RPMI8226 (cell line): ENCODE data around the gene SNX13.
"Not testable (repeated sequence)": the region's sequence is repeated elsewhere in the genome, so short reads cannot be mapped to it uniquely, and the experiment has no call there.

Experiments used
- DNase-seq: peaks from one replicate; pipeline ENCODE4 v3.0.0-alpha.2; 2015

SNX13 gene

GRCh38 chr7:17910377-17910776 lies 29.9 kb downstream of the SNX13 start:
- DNase-seq = no peak

GRCh38 chr7:17909310-17909709 lies 31.0 kb downstream of the SNX13 start:
- not testable (repeated sequence) for DNase-seq

DNA sequence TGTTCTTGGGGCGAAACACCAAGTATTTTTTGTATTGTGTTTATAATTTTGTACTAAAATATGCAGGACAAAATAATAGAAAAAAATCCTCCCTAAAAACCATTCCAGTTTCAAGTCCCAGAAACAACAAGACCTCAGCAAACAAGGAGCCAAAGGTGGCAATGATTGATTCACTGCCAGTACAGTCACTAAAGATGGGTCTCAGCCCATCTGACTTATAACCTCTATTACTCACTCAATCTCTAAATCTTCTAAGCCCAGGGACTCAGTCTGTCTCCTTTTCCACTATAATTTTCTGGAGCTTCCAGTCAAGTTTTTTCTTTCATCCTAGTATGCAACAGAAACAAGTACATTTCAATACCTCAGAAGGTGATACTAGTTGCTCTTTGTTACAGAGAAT lies 33.3 kb downstream of the SNX13 start:
- DNase-seq = no peak

- no peak for DNase-seq
Measured at GRCh38 chr7:17903337-17903736, 37.0 kb downstream of the SNX13 start.

GRCh38 chr7:17902599-17902998 lies 37.7 kb downstream of the SNX13 start:
- DNase-seq = no peak

GRCh38 chr7:17900464-17900863 lies 39.8 kb downstream of the SNX13 start:
- DNase-seq = no peak

DNA sequence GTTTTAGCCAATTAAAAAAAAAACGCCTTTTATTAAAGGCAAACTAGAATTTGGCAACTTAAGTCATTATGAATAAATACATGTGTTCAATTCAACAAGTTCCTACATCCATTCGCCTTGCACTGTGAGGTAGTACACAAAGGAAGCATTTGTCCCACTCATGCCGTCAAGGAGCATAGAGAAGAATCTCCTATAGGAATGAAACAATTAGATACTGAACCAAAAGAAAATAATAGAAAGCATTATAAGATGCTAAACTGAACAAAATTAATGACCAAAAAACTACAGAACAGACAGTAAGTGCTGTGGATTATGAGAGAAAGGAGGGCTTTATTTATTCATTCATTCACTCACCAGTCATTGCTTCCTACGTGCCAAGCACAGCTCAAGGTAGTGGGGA lies 42.2 kb downstream of the SNX13 start:
- DNase-seq = no peak

DNA sequence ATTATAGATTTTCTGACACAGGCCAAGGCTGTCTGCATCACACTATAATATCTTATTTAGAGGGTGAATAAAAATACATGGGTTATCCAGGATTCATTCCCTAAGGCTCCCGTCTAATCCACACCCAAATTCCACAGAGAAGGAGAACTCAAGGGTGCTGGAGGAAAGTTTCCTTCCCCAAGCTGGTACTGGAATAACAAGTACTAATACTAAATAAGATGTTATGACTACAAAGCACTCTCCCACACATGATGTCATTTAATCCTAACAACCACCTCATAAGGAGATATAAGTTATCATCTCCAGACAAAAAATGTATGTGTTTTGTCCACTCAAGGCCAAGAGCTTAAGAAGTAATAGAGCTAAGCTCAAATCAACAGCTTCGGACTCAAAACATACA lies 53.0 kb downstream of the SNX13 start:
- DNase-seq = no peak

DNA sequence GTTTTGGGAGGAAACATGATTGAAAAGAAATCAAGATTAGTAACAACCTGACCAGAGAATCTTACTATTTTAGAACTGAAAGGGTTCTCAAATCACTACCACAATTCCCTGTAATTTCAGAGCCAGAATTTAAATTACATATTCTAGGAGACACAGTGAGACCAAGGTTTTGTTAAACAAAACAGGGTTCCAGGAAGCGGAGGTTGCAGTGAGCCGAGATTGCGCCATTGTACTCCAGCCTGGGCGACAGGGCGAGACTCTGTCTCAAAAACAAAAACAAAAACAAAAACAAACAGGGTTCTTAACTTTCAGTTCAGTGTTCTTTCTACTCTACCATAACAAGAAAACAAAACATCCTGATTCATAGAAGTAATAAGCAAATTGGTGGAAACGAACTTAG lies 57.6 kb downstream of the SNX13 start:
- no peak for DNase-seq

DNA sequence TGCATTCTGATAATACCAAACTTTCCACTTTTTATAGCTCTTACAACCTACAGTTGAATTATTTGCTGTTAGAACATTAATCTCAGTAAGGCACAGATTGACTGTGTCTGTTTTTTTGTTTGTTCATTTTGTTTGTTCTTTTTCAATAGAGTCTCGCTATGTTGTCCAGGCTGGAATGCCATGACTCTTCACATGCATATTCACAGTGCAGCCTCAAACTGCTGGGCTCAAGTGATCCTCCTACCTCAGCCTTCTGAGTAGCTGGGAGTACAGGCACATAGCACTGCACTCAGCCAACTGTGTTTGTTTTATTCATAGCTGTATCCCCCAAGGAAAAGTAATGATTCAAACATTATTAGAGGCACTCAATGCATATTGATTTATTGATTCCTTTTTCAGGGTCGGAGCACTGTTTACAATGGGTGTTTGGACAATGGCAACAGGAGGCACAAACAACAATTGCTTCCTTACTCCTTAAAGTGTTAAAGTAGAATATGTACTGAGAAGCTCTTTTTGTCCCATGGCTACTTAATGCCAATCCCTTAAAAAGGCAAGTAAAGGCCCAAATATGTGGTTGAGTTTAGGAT lies 61.1 kb downstream of the SNX13 start:
- DNase-seq = no peak

GRCh38 chr7:17878627-17879026 lies 61.7 kb downstream of the SNX13 start:
- DNase-seq = no peak

DNA sequence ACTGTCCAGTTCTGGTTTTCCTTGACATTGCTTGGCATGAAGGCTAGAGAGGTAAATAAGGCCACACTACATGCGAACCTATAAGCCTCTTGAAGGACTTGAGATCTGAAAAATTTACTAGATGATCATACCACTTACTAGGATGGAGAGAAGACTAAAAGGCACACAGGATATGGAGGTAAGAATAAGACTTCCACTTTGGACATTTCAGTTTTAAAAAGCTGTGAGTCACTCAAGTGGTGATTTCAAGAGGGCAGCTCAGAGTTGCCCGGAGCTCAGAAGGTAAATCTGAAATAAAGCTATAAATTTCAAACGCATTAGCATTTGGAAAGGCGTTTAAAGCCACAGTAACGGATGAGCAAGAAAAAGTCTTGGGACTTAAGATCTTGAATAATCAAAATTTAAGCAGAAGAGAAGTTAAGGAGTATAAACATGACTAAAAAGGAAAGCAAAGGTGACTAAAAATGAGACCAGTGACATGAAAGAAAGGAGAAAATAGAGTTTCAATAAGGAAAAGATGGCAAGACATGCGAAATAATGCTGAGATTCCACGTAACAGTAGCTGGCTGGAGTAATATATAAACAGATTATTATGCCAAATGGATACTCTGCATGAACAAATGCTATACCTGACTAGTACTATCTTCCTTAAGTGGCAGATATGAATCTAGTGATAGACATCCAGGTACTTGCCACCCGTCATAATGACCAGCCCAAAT lies 68.3 kb downstream of the SNX13 start:
- DNase-seq = no peak

GRCh38 chr7:17870406-17870805 lies 69.9 kb downstream of the SNX13 start:
- no peak for DNase-seq

- DNase-seq = no peak
Measured at GRCh38 chr7:17863809-17864143, 76.5 kb downstream of the SNX13 start.

- no peak for DNase-seq
Measured at GRCh38 chr7:17863095-17863808, 77.0 kb downstream of the SNX13 start.

DNA sequence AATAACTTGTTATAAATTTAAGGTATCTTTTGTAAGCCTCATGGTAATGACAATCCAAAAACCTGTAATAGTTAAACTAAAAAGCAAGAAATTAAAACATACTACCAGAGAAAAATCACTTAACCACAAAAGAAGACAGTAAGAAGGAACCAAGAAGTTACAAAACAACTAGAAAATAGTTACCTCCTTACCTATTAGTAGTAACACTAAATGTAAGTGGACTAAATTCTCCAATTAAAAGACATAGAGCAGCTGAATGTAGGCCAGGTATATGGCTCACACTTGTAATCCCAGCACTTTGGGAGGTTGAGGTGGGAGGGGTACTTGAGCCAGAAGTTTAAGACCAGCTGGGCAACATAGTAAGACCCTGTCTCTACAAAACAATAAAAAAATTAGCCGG lies 84.0 kb downstream of the SNX13 start:
- no peak for DNase-seq

DNA sequence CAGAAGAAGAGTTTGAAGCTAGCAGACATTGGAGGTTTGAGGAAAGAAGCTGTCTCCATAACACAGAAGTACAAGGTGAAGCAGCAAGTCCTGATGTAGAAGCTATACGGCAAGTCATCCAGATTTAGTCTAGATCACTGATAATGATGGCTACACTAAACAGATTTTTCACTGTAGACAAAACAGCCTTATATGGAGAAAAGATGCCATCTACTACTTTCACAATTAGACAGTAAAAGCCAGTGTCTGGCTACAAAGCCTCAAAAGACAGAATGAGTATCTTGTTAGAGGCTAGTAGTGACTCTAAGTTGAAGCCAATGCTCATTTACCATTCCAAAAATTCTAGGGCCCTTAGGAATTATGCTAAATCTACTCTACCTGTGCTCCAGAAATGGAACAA lies 85.1 kb downstream of the SNX13 start:
- no peak for DNase-seq

DNA sequence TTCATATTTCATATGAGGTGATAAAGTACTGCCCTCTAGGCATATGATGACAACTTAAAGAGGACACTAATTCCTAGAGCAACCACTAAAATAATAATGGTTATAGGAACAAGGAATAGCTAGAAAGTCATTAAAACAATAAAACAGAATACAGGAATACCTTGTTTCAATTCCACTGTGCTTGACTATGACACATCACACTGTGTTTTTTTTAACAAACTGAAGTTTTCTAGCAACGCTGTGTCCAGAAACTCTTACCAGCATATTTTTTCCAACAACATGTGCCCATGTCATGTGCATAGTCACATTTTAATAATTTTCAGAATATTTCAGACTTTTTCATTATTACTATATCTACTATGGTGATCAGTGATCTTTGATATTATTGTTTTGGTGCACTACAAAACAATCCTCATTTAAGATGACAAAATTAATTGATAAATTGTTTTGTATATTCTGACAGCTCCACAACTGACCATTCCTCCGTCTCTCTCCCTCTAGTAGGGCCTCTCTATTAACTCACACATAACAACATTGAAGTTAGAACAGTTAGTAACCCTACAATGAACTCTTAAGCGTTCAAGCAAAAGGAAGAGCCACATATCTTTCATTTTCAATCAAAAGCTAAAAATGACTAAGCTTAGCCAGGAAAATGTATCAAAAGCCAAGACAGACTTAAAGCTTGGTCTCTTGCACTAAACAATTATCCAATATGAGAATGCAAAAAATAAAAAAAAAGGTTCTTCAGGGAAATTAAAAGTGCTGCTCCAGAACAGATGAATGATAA lies 85.8 kb downstream of the SNX13 start:
- no peak for DNase-seq

GRCh38 chr7:17852361-17852760 lies 87.9 kb downstream of the SNX13 start:
- no peak for DNase-seq

GRCh38 chr7:17849504-17849903 lies 90.8 kb downstream of the SNX13 start:
- no peak for DNase-seq

DNA sequence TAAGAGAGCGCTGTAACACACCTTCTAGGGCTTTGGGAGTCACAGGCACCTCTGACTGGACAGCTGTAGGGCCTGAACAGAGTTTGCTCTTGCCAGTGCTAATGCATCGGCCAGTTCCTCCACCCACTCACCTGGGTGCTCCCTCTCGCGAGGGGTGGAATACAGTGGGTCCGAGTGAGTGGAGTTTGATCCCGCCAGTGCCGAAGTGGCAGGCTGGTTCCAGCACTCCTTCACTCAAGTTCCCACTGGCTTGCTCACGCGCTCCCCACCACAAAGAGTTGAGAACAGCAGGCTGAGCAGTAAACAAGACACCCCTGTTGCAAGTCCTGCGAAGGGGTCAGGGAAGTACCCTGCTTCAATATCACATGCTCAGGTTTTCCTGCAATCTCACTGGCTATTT lies 91.8 kb downstream of the SNX13 start:
- no peak for DNase-seq

GRCh38 chr7:17846935-17847334 lies 93.4 kb downstream of the SNX13 start:
- DNase-seq = no peak

DNA sequence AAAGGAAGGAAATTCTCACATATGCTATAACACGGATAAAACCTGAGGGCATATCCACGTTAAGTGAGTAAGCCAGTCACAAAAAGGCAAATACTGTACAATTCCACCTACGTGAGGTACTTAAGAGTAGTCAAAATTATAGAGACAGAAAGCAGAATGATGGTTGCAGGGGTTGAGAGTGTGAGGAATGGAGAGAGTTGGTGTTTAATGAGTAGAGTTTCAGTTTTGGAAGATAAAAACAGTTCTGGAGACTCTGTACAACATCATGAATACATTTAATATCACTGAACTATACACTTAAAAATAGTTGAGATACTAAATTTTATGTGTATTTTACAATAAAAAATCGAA lies 95.1 kb downstream of the SNX13 start:
- no peak for DNase-seq
